K562 (cell line): ENCODE data around the gene PPP1R10. TPM values are rescaled to one million over a fixed set of nuclear protein-coding genes. Genes with fewer than 3 reads are reported as not detected.
A peak's percentile ranks its signal among the peaks of the same experiment; 100 is the strongest.

ENCODE experiments used
- ATAC-seq: fragments of 200-7000 bp; cut with Tn5 transposase; 3 replicates; pipeline ENCODE4 v1.9.1; 2020; ENCODE audit warnings: moderate library complexity
- BruUV-seq: library from RNA; stranded (reverse); fragments of 400-500 nt; replicated peaks from 2 replicates; lab custom pipeline; 2021; lab: Mats Ljungman, UMichigan
- CTCF ChIA-PET: fragments of 300-600 bp; formaldehyde crosslinking; extraction: SDS; loops from one replicate; lab custom pipeline; 2021; ENCODE audit warnings: low intra/inter-chr PET ratio; lab: Yijun Ruan, JAX
- POLR2A ChIA-PET: fragments of 300-600, 350-650 bp; sonication (Branson Sonifier 250); formaldehyde crosslinking; extraction: SDS; loops from one replicate; lab custom pipeline; 2021; ENCODE audit warnings: antibody characterized with exemption, inconsistent platforms; lab: Yijun Ruan, JAX
- DNase-seq, 4 experiments: peaks; one replicate each; pipeline versions ENCODE4 v3.0.0 to v3.0.0-alpha.2; 2011 to 2018; ENCODE audit warnings: low spot score in 3 of 4, mixed read lengths in 3 of 4; ENCODE audit errors: extremely low read depth in 1 of 4
- FAIRE-seq: peaks from 2 replicates; lab custom pipeline; 2011; peaks lifted over from hg19 to GRCh38; lab: Jason Lieb, UNC
- H2AFZ ChIP-seq: 2 replicates; pipeline ENCODE4 v1.6.0; 2011; ENCODE audit warnings: low read depth, low read length, control low read depth, inconsistent platforms
- H3K27ac ChIP-seq: fragments of 200-600 bp; 3 replicates; pipeline ENCODE4 v1.8.0; 2011; ENCODE audit warnings: low read depth, mild to moderate bottlenecking, control low read depth, inconsistent platforms, low read length, moderate library complexity, mixed read lengths; ENCODE audit errors: extremely low read depth
- H3K27me3 ChIP-seq, 2 experiments: fragments of 300-600 bp in 1 of 2; 2 replicates in 1 of 2; 3 replicates in 1 of 2; pipeline versions ENCODE4 v1.6.0 to v1.8.0; 2011; ENCODE audit warnings: inconsistent platforms in 2 of 2, low read length in 2 of 2, mild to moderate bottlenecking in 1 of 2, mixed read lengths in 1 of 2, moderate library complexity in 1 of 2; ENCODE audit not compliant: control insufficient read depth in 2 of 2, insufficient read depth in 2 of 2
- H3K36me3 ChIP-seq: fragments of 300-600 bp; 3 replicates; pipeline ENCODE4 v1.8.0; 2011; ENCODE audit warnings: mild to moderate bottlenecking, low read length, inconsistent platforms; ENCODE audit not compliant: control insufficient read depth, insufficient read depth
- H3K4me1 ChIP-seq, 2 experiments: fragments of 200-600 bp in 1 of 2; replicated peaks in 1 of 2; 2 replicates in 1 of 2; 3 replicates in 1 of 2; pipeline versions ENCODE4 v1.5.1 to v1.8.0; 2011; ENCODE audit warnings: inconsistent platforms in 2 of 2, low read length in 2 of 2, mild to moderate bottlenecking in 1 of 2, mixed read lengths in 1 of 2, moderate library complexity in 1 of 2; ENCODE audit not compliant: control insufficient read depth in 2 of 2, insufficient read depth in 2 of 2
- H3K4me2 ChIP-seq: 2 replicates; pipeline ENCODE4 v1.6.1; 2011; ENCODE audit warnings: low read length, control low read depth, inconsistent platforms, mixed read lengths; ENCODE audit not compliant: insufficient read depth
- H3K4me3 ChIP-seq: fragments of 200-600 bp; sonication (generic), shearing (Covaris generic); 2 replicates; pipeline ENCODE4 v1.5.1; 2016; ENCODE audit warnings: control low read depth, inconsistent platforms
- H3K79me2 ChIP-seq: fragments of 200-600 bp; 3 replicates; pipeline ENCODE4 v1.8.0; 2011; ENCODE audit warnings: low read length, inconsistent platforms; ENCODE audit not compliant: control insufficient read depth, insufficient read depth
- H3K9ac ChIP-seq, 2 experiments: 2 replicates each; pipeline versions ENCODE4 v1.6.0 to v1.6.1; 2011; ENCODE audit warnings: low read depth in 2 of 2, low read length in 2 of 2, control low read depth in 1 of 2, inconsistent platforms in 1 of 2, mild to moderate bottlenecking in 1 of 2, mixed read lengths in 1 of 2; ENCODE audit not compliant: insufficient read depth in 1 of 2
- H3K9me1 ChIP-seq: one replicate; pipeline ENCODE4 v1.6.0; 2011; ENCODE audit warnings: inconsistent platforms, mild to moderate bottlenecking, low read length, moderate library complexity; ENCODE audit not compliant: control insufficient read depth, insufficient read depth
- H3K9me3 ChIP-seq: replicated peaks from 2 replicates; pipeline ENCODE4 v1.5.1; 2011; ENCODE audit warnings: low read depth, low read length, inconsistent platforms; ENCODE audit not compliant: control insufficient read depth, insufficient read depth
- H4K20me1 ChIP-seq: replicated peaks from 2 replicates; pipeline ENCODE4 v1.6.1; 2011; ENCODE audit warnings: low read length, inconsistent platforms, mixed read lengths; ENCODE audit not compliant: control insufficient read depth, insufficient read depth
- NR0B1 ChIP-seq: fragments of 450-650 bp; IDR thresholded peaks from one replicate; pipeline ENCODE4 v1.6.1; 2018; ENCODE audit warnings: mild to moderate bottlenecking, moderate library complexity; ENCODE audit not compliant: partially characterized antibody
- POLR2A ChIP-seq: fragments of 450-650 bp; conservative IDR thresholded peaks from 2 replicates; pipeline ENCODE4 v1.6.1; 2016
- POLR2AphosphoS2 ChIP-seq: IDR thresholded peaks from 2 replicates; pipeline ENCODE4 v1.6.1; 2012; ENCODE audit warnings: low read length, improper control_type of control experiment
- POLR2B ChIP-seq: fragments of 450-650 bp; IDR thresholded peaks from 2 replicates; pipeline ENCODE4 v1.6.1; 2018; ENCODE audit warnings: low read depth; ENCODE audit not compliant: partially characterized antibody
- SUPT5H ChIP-seq: fragments of 450-650 bp; IDR thresholded peaks from 2 replicates; pipeline ENCODE4 v1.6.1; 2016
- TOE1 ChIP-seq, 2 experiments: fragments of 450-650 bp in 1 of 2; sonication (generic) in 1 of 2; formaldehyde crosslinking in 1 of 2; IDR thresholded peaks; 2 replicates each; pipeline versions ENCODE4 v1.7.1 to v1.8.0; 2016 to 2022; ENCODE audit warnings: borderline replicate concordance in 2 of 2, mild to moderate bottlenecking in 2 of 2, antibody characterized with exemption in 1 of 2, inconsistent platforms in 1 of 2, low read depth in 1 of 2, missing genetic modification reagents in 1 of 2, moderate library complexity in 1 of 2
- whole genome bisulfite sequencing: fragments of 100-300 bp; shearing (Covaris generic); methylation state at CpG from one replicate; pipeline ENCODE4 v1.1.6; 2016; ENCODE audit warnings: low coverage, mixed read lengths; ENCODE audit not compliant: insufficient coverage; ENCODE audit errors: missing lambda C conversion rate; 5-methylcytosine and 5-hydroxymethylcytosine counted together
- in situ Hi-C: fragments of 300-500 bp; cut with MboI; formaldehyde crosslinking; loops from 4 replicates; pipeline ENCODE4 v1.15.0; 2018; ENCODE audit warnings: inconsistent platforms, mixed read lengths
- intact Hi-C: fragments of 100-400 bp; cut with micrococcal nuclease; formaldehyde crosslinking; loops from 2 replicates; pipeline ENCODE4 v1.14.2; 2022
- polyA plus RNA-seq, 8 experiments: library from polyadenylated mRNA; depleted of rRNA in 4 of 8; stranded (reverse) in 5 of 8; unstranded in 3 of 8; fragments of >200 nt; fragmentation: Nextera tagmentation in 2 of 8; fragmentation: Illumina TruSeq in 1 of 8; extraction: Ambion mirVana in 2 of 8; extraction: Trizol in 1 of 8; gene quantifications; 2 replicates each; pipeline versions ENCODE4 v1.2.1 to v1.2.3, GENCODE V29; 2011 to 2014; ENCODE audit warnings: inconsistent platforms in 1 of 8, missing spikeins in 1 of 8
- total RNA-seq, 7 experiments: library from RNA; depleted of rRNA in 6 of 7; stranded (reverse); fragments of >200 nt in 6 of 7; fragmentation: Illumina TruSeq in 2 of 7; extraction: Trizol in 2 of 7; gene quantifications; 2 replicates each; pipeline versions ENCODE4 v1.2.1 to v1.2.3, GENCODE V29; 2011 to 2021; ENCODE audit warnings: low replicate concordance in 1 of 7
- TF ChIP-seq, protein P1 (sequence below): fragments of 450-650 bp; IDR thresholded peaks from 2 replicates; pipeline ENCODE4 v1.6.1; 2016; ENCODE audit warnings: low read depth

Gene PPP1R10
- total and polyA plus RNA-seq, 9 of the 15 experiments (the other 6 are each of a cell fraction or from before 2014, with no cell fraction given) = 14.1 to 65.5 (median 32.6) TPM

GRCh38 chr6:30610065-30610464, 7.0 kb downstream of the PPP1R10 start:
- CTCF ChIA-PET = no interaction called here

More at GRCh38 chr6:30610065-30610464, 7.0 kb downstream of the PPP1R10 start:
- no TSS peak for BruUV-seq
- H3K9ac ChIP-seq = no peak overlapping the region
- H2AFZ ChIP-seq = no peak overlapping the region
- no peaks in the 10 kb centered on the region for H3K9me3 ChIP-seq
- H4K20me1 ChIP-seq = no peaks in the 10 kb centered on the region
- in situ Hi-C loops = no loop called here
- H3K4me3 ChIP-seq = no peak overlapping the region
- DNase-seq (no peak), FAIRE-seq (no peak), ATAC-seq (no peak)
- no peaks in the 10 kb centered on the region for H3K27me3 ChIP-seq
- H3K36me3 ChIP-seq = peaks cover 85% of the 10 kb centered on the region
- 80% methylated on average over 4 of the region's 4 CpGs for WGBS
- H3K4me1 ChIP-seq = peaks cover 0 to 21% of the 10 kb centered on the region in 2 experiments; a peak in 3 of 5 replicates
- H3K27ac ChIP-seq = no peak overlapping the region
- intact Hi-C loops = no loop called here
- no peak overlapping the region for H3K4me2 ChIP-seq
- POLR2A ChIA-PET = interaction anchor here (0.7 to 2.4 kb wide), 6 partner anchors 11 to 69 kb away, joined by 3 to 36 read pairs (median 6); no protein-coding TSS in a partner anchor
- TF ChIP-seq SUPT5H = peak; percentile 58
- peak; percentile 91 for TF ChIP-seq POLR2AphosphoS2
- peak; percentile 19 for TF ChIP-seq POLR2B
- TF ChIP-seq, protein P1, sequence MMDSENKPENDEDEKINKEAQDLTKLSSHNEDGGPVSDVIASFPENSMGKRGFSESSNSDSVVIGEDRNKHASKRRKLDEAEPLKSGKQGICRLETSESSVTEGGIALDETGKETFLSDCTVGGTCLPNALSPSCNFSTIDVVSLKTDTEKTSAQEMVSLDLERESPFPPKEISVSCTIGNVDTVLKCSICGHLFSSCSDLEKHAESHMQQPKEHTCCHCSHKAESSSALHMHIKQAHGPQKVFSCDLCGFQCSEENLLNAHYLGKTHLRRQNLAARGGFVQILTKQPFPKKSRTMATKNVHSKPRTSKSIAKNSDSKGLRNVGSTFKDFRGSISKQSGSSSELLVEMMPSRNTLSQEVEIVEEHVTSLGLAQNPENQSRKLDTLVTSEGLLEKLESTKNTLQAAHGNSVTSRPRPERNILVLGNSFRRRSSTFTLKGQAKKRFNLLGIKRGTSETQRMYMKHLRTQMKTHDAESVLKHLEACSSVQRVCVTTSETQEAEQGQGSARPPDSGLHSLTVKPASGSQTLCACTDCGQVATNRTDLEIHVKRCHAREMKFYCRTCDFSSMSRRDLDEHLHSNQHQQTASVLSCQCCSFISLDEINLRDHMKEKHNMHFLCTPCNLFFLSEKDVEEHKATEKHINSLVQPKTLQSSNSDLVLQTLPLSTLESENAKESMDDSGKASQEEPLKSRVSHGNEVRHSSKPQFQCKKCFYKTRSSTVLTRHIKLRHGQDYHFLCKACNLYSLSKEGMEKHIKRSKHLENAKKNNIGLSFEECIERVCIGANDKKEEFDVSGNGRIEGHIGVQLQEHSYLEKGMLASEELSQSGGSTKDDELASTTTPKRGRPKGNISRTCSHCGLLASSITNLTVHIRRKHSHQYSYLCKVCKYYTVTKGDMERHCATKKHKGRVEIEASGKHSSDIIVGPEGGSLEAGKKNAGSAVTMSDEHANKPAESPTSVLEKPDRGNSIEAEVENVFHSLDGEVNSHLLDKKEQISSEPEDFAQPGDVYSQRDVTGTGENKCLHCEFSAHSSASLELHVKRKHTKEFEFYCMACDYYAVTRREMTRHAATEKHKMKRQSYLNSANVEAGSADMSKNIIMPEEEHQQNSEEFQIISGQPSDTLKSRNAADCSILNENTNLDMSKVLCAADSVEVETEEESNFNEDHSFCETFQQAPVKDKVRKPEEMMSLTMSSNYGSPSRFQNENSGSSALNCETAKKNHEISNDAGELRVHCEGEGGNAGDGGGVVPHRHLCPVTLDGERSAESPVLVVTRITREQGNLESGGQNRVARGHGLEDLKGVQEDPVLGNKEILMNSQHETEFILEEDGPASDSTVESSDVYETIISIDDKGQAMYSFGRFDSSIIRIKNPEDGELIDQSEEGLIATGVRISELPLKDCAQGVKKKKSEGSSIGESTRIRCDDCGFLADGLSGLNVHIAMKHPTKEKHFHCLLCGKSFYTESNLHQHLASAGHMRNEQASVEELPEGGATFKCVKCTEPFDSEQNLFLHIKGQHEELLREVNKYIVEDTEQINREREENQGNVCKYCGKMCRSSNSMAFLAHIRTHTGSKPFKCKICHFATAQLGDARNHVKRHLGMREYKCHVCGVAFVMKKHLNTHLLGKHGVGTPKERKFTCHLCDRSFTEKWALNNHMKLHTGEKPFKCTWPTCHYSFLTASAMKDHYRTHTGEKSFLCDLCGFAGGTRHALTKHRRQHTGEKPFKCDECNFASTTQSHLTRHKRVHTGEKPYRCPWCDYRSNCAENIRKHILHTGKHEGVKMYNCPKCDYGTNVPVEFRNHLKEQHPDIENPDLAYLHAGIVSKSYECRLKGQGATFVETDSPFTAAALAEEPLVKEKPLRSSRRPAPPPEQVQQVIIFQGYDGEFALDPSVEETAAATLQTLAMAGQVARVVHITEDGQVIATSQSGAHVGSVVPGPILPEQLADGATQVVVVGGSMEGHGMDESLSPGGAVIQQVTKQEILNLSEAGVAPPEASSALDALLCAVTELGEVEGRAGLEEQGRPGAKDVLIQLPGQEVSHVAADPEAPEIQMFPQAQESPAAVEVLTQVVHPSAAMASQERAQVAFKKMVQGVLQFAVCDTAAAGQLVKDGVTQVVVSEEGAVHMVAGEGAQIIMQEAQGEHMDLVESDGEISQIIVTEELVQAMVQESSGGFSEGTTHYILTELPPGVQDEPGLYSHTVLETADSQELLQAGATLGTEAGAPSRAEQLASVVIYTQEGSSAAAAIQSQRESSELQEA = no peak
- TF ChIP-seq NR0B1 = no peak
- no peak for TF ChIP-seq TOE1 (IDR thresholded peaks at IDR 0.05; ENCODE audit: borderline replicate concordance)
- TF ChIP-seq TOE1 (CRISPR knock-in tag; IDR thresholded peaks at IDR 0.05; ENCODE audit: borderline replicate concordance, low read depth) = no peak
- TF ChIP-seq POLR2A = peak; percentile 68
- peaks cover 56% of the 10 kb centered on the region for H3K79me2 ChIP-seq
- no peaks in the 10 kb centered on the region for H3K9me1 ChIP-seq
